K562 (cell line): ENCODE data around the gene OOSP4B. TPM values are rescaled to one million over a fixed set of nuclear protein-coding genes. Genes with fewer than 3 reads are reported as not detected.

Experiments
- CEBPG ChIP-seq, 3 experiments: fragments of 200-800 bp in 1 of 3; sonication (Bioruptor generic) in 1 of 3; sonication (generic) in 1 of 3; formaldehyde crosslinking in 1 of 3; IDR thresholded peaks in 2 of 3; conservative IDR thresholded peaks in 1 of 3; 2 replicates each; pipeline versions ENCODE4 v1.6.1 to v1.8.0; 2016 to 2022; ENCODE audit warnings: missing compliant biosample characterization in 2 of 3, missing genetic modification characterization in 2 of 3, mild to moderate bottlenecking in 1 of 3, missing genetic modification reagents in 1 of 3
- EWSR1 ChIP-seq: fragments of 450-650 bp; IDR thresholded peaks from 2 replicates; pipeline ENCODE4 v1.6.1; 2018; ENCODE audit warnings: borderline replicate concordance, mild to moderate bottlenecking, low read depth, moderate library complexity; ENCODE audit not compliant: partially characterized antibody
- GTF2B ChIP-seq: IDR thresholded peaks from 2 replicates; pipeline ENCODE4 v1.6.1; 2011; ENCODE audit not compliant: insufficient read length; ENCODE audit errors: extremely low read depth
- NONO ChIP-seq, 2 experiments: fragments of 200-400 bp in 1 of 2; fragments of 450-650 bp in 1 of 2; formaldehyde crosslinking in 1 of 2; IDR thresholded peaks; 2 replicates each; pipeline ENCODE4 v1.6.1; 2017; ENCODE audit warnings: low read depth in 2 of 2, mild to moderate bottlenecking in 2 of 2, moderate library complexity in 2 of 2, low read length in 1 of 2
- PHB2 ChIP-seq: fragments of 450-650 bp; IDR thresholded peaks from 2 replicates; pipeline ENCODE4 v1.6.1; 2017; ENCODE audit warnings: low read depth
- RBM17 ChIP-seq: fragments of 200-400 bp; formaldehyde crosslinking; IDR thresholded peaks from 2 replicates; pipeline ENCODE4 v1.6.1; 2017; ENCODE audit warnings: low read depth, mild to moderate bottlenecking, low read length, borderline replicate concordance
- SMARCE1 ChIP-seq: fragments of 450-650 bp; IDR thresholded peaks from 2 replicates; pipeline ENCODE4 v1.7.1; 2016; ENCODE audit warnings: mild to moderate bottlenecking
- VEZF1 ChIP-seq: fragments of 200-800 bp; sonication (Bioruptor generic); IDR thresholded peaks from 2 replicates; pipeline ENCODE4 v1.6.1; 2017; ENCODE audit warnings: missing genetic modification characterization, missing compliant biosample characterization
- ZBTB1 ChIP-seq: sonication (generic); formaldehyde crosslinking; IDR thresholded peaks from 2 replicates; pipeline ENCODE4 v1.8.1; 2023; ENCODE audit warnings: missing genetic modification reagents, low read depth, mild to moderate bottlenecking, borderline replicate concordance
- ZBTB43 ChIP-seq: sonication (generic); formaldehyde crosslinking; IDR thresholded peaks from 2 replicates; pipeline ENCODE4 v1.8.0; 2023; ENCODE audit warnings: mild to moderate bottlenecking, missing genetic modification reagents
- ZMIZ1 ChIP-seq, 2 experiments: fragments of 150-350 bp in 1 of 2; IDR thresholded peaks; 2 replicates each; pipeline ENCODE4 v1.6.1; 2012 to 2016; ENCODE audit warnings: low read depth in 2 of 2, low read length in 2 of 2, mild to moderate bottlenecking in 1 of 2, moderate library complexity in 1 of 2
- ZNF197 ChIP-seq: fragments of 200-800 bp; sonication (Bioruptor generic); IDR thresholded peaks from 2 replicates; pipeline ENCODE4 v1.6.1; 2016; ENCODE audit warnings: low read depth, missing genetic modification characterization, missing compliant biosample characterization
- ZNF592 ChIP-seq: fragments of 450-650 bp; IDR thresholded peaks from 2 replicates; pipeline ENCODE4 v1.6.1; 2017; ENCODE audit warnings: antibody characterized with exemption, mild to moderate bottlenecking
- polyA plus RNA-seq, 8 experiments: library from polyadenylated mRNA; depleted of rRNA in 4 of 8; stranded (reverse) in 5 of 8; unstranded in 3 of 8; fragments of >200 nt; fragmentation: Nextera tagmentation in 2 of 8; fragmentation: Illumina TruSeq in 1 of 8; extraction: Ambion mirVana in 2 of 8; extraction: Trizol in 1 of 8; gene quantifications; 2 replicates each; pipeline versions ENCODE4 v1.2.1 to v1.2.3, GENCODE V29; 2011 to 2014; ENCODE audit warnings: inconsistent platforms in 1 of 8, missing spikeins in 1 of 8
- total RNA-seq, 7 experiments: library from RNA; depleted of rRNA in 6 of 7; stranded (reverse); fragments of >200 nt in 6 of 7; fragmentation: Illumina TruSeq in 2 of 7; extraction: Trizol in 2 of 7; gene quantifications; 2 replicates each; pipeline versions ENCODE4 v1.2.1 to v1.2.3, GENCODE V29; 2011 to 2021; ENCODE audit warnings: low replicate concordance in 1 of 7

Gene OOSP4B
- total and polyA plus RNA-seq, 9 of the 15 experiments (the other 6 are each of a cell fraction or from before 2014, with no cell fraction given) = 0.10 to 0.43 (median 0.15) TPM; not detected in 5

- TF ChIP-seq ZMIZ1 (IDR thresholded peaks at IDR 0.05; ENCODE audit: low read depth in 2 of 2, low read length in 2 of 2) (peak in 1 of 2 experiments; percentile 54; a peak in 1 of 4 replicates), ZNF197 (CRISPR knock-in tag) (peak; percentile 86), GTF2B (no peak), PHB2 (peak; percentile 73; the same call in 1 of the 2 replicates), CEBPG (CRISPR knock-in tag; IDR thresholded peaks at IDR 0.05) (peak; percentile 99), CEBPG (tag; conservative IDR thresholded peaks at IDR 0.05 in 1 of 2, IDR thresholded peaks at IDR 0.05 in 1 of 2) (peak; percentile 18 to 91; a peak in 2 of 4 replicates), ZBTB1 (CRISPR knock-in tag) (no peak), EWSR1 (no peak), SMARCE1 (peak; percentile 84), ZBTB43 (CRISPR knock-in tag) (no peak), RBM17 (no peak), ZNF592 (no peak), VEZF1 (CRISPR knock-in tag) (peak; percentile 19; the same call in 1 of the 2 replicates), NONO (IDR thresholded peaks at IDR 0.05; ENCODE audit: low read depth in 2 of 2, low read length in 1 of 2) (no peak; a peak in 1 of 4 replicates)
These were observed 49.1 kb upstream of the OOSP4B start (continued) for GRCh38 chr11:59967677-59968394.
